Measurements from ENCODE around the gene SEMA5A. TPM values are rescaled to one million over a fixed set of nuclear protein-coding genes. Genes with fewer than 3 reads are reported as not detected.

The SEMA5A gene
- total and polyA plus RNA-seq, 2 of the 8 experiments (the other 6 are each of a cell fraction or from before 2014, with no cell fraction given): 5.3 to 8.9 TPM

DNA sequence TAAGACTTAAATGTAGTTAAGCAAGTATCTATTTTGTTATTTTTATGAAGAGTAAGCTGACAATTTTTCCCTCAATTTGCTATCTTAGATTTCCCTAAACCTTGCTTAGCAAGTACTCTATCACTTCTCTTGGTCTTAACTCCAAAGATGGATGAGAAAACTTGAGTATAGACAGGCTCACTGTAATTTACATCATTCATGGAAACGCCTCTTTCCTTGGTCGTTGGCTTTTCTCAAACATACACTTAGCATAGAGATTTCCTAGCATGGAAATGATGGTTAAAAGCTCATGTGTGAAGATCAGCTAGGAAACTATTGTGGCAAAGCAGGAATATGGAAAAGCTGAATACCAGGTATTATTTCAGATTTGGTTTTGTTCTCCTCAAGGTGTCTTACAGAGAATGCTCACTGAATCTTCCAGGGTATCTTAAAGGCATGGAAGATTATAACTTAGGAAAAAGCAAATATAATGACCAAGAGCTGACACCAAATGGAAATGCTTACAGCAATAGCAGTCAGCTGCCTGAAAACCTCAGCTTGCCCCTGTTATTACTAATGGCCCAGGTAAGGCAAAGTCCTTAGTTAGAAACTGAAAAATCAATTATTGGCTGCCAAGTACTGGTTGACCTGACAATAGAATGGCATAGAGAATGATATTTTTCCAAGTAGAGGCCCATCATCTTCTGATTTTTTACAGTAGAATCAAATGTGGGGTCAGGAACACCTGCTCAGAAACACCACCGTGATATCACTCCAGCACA lies 84.8 kb downstream of the SEMA5A start (continued):
- TF ChIP-seq, protein P1, sequence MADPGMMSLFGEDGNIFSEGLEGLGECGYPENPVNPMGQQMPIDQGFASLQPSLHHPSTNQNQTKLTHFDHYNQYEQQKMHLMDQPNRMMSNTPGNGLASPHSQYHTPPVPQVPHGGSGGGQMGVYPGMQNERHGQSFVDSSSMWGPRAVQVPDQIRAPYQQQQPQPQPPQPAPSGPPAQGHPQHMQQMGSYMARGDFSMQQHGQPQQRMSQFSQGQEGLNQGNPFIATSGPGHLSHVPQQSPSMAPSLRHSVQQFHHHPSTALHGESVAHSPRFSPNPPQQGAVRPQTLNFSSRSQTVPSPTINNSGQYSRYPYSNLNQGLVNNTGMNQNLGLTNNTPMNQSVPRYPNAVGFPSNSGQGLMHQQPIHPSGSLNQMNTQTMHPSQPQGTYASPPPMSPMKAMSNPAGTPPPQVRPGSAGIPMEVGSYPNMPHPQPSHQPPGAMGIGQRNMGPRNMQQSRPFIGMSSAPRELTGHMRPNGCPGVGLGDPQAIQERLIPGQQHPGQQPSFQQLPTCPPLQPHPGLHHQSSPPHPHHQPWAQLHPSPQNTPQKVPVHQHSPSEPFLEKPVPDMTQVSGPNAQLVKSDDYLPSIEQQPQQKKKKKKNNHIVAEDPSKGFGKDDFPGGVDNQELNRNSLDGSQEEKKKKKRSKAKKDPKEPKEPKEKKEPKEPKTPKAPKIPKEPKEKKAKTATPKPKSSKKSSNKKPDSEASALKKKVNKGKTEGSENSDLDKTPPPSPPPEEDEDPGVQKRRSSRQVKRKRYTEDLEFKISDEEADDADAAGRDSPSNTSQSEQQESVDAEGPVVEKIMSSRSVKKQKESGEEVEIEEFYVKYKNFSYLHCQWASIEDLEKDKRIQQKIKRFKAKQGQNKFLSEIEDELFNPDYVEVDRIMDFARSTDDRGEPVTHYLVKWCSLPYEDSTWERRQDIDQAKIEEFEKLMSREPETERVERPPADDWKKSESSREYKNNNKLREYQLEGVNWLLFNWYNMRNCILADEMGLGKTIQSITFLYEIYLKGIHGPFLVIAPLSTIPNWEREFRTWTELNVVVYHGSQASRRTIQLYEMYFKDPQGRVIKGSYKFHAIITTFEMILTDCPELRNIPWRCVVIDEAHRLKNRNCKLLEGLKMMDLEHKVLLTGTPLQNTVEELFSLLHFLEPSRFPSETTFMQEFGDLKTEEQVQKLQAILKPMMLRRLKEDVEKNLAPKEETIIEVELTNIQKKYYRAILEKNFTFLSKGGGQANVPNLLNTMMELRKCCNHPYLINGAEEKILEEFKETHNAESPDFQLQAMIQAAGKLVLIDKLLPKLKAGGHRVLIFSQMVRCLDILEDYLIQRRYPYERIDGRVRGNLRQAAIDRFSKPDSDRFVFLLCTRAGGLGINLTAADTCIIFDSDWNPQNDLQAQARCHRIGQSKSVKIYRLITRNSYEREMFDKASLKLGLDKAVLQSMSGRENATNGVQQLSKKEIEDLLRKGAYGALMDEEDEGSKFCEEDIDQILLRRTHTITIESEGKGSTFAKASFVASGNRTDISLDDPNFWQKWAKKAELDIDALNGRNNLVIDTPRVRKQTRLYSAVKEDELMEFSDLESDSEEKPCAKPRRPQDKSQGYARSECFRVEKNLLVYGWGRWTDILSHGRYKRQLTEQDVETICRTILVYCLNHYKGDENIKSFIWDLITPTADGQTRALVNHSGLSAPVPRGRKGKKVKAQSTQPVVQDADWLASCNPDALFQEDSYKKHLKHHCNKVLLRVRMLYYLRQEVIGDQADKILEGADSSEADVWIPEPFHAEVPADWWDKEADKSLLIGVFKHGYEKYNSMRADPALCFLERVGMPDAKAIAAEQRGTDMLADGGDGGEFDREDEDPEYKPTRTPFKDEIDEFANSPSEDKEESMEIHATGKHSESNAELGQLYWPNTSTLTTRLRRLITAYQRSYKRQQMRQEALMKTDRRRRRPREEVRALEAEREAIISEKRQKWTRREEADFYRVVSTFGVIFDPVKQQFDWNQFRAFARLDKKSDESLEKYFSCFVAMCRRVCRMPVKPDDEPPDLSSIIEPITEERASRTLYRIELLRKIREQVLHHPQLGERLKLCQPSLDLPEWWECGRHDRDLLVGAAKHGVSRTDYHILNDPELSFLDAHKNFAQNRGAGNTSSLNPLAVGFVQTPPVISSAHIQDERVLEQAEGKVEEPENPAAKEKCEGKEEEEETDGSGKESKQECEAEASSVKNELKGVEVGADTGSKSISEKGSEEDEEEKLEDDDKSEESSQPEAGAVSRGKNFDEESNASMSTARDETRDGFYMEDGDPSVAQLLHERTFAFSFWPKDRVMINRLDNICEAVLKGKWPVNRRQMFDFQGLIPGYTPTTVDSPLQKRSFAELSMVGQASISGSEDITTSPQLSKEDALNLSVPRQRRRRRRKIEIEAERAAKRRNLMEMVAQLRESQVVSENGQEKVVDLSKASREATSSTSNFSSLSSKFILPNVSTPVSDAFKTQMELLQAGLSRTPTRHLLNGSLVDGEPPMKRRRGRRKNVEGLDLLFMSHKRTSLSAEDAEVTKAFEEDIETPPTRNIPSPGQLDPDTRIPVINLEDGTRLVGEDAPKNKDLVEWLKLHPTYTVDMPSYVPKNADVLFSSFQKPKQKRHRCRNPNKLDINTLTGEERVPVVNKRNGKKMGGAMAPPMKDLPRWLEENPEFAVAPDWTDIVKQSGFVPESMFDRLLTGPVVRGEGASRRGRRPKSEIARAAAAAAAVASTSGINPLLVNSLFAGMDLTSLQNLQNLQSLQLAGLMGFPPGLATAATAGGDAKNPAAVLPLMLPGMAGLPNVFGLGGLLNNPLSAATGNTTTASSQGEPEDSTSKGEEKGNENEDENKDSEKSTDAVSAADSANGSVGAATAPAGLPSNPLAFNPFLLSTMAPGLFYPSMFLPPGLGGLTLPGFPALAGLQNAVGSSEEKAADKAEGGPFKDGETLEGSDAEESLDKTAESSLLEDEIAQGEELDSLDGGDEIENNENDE (IDR thresholded peaks at IDR 0.05; ENCODE audit: insufficient replicate concordance, low read length): no peak
- no peak for TF ChIP-seq SIRT6 (IDR thresholded peaks at IDR 0.05; ENCODE audit: low read length)
- TF ChIP-seq CBX8 (IDR thresholded peaks at IDR 0.05; ENCODE audit: borderline replicate concordance, low read depth, low read length): no peak
- no peak for TF ChIP-seq SUZ12 (IDR thresholded peaks at IDR 0.05; ENCODE audit: low read length)
- no peak for TF ChIP-seq RFX5 (IDR thresholded peaks at IDR 0.05; ENCODE audit: borderline replicate concordance, low read depth, low read length)

Measured in H1 (cell line).